Effector memory CD8-positive, alpha-beta T cell (primary cell): ENCODE results near the gene DYSF.
A peak's percentile ranks its signal among the peaks of the same experiment; 100 is the strongest.

Experiments used
- ATAC-seq: fragments of 150-1000 bp; cut with Tn5 transposase; replicated peaks from 2 replicates; pipeline ENCODE4 v1.10.0; 2021; ENCODE audit warnings: mild to moderate bottlenecking, moderate library complexity
- DNase-seq, 3 experiments: peaks; one replicate each; pipeline ENCODE4 v3.0.0; 2021
- H3K27ac Mint-ChIP-seq, 2 donors: one replicate each; pipeline ENCODE4 v1.8.0; 2022; ENCODE audit warnings: mild to moderate bottlenecking in 2 of 2, mixed read lengths in 2 of 2, moderate library complexity in 2 of 2
- H3K27me3 Mint-ChIP-seq, 2 donors: one replicate each; pipeline ENCODE4 v1.8.0; 2022; ENCODE audit warnings: mixed read lengths in 2 of 2
- H3K36me3 Mint-ChIP-seq: one replicate; pipeline ENCODE4 v1.8.0; 2022; ENCODE audit warnings: mild to moderate bottlenecking, moderate library complexity, mixed read lengths; ENCODE audit not compliant: insufficient read depth
- H3K4me1 Mint-ChIP-seq, 2 donors: one replicate each; pipeline ENCODE4 v1.8.0; 2022; ENCODE audit warnings: low read depth in 2 of 2, mixed read lengths in 2 of 2
- H3K4me3 Mint-ChIP-seq, 2 donors: one replicate each; pipeline ENCODE4 v1.8.0; 2022; ENCODE audit warnings: mild to moderate bottlenecking in 2 of 2, mixed read lengths in 2 of 2, moderate library complexity in 2 of 2
- H3K9me3 Mint-ChIP-seq, 2 donors: one replicate each; pipeline ENCODE4 v1.8.0; 2022; ENCODE audit warnings: mixed read lengths in 2 of 2

Gene DYSF

DNA sequence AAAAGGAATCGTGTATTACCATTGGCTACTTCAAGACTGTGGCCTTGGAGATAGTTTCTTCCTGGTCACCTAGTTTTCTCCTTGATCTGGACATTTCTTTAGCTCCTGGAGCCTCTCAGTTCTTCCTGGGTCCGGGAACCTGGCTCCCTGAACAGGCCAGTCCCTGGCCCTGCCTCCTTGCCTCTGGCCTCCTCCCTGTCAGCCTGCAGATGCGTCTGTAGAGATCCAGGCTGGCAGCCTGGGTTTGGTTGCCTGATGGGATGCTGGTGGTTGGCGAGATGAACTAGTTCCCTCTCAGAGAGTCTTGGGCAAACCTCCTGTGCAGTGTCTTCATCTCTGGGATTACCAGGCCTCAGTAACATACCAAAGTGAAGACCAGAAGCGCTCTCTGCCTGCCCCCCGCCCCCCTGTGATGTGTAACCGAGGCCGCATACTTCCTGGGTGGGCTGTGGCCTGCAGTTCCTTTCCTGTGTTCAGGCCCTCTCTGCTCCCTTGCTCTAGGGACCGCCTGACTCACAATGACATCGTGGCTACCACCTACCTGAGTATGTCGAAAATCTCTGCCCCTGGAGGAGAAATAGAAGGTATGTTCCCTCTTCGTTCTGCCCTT, 85.4 kb downstream of the DYSF start:
- Mint-ChIP-seq H3K36me3 (no peaks in the 10 kb centered on the region), H3K9me3 (no peaks in the 10 kb centered on the region), H3K27me3 (peaks cover 12 to 31% of the 10 kb centered on the region in 2 donors), H3K4me3 (peak overlapping the region; percentile 27 to 55), H3K27ac (peak overlapping the region; percentile 11 to 87), H3K4me1 (peaks cover 5 to 7% of the 10 kb centered on the region in 2 donors)
- ATAC-seq (peak; percentile 77), DNase-seq (no peak)

DNA sequence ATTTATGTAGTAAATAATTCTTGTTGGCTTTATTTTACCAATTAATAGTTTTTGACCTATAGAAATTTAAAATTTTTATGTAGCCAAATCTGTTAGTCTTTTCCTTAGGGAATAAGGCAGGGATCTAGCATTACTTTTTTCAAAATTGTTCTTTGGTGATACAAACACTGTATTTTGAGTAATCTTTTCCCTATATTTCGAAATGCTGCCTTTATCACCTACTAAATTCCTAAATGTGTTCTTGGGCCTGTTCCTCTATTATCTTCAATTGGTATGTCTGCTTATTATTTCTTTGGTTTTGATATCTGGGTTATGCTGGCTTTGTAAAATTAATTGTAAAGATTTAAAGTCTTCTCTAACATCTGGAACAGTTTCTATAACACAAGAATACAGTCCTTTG, 87.5 kb downstream of the DYSF start:
- DNase-seq (no peak), ATAC-seq (no peak)
- no peaks in the 10 kb centered on the region for H3K36me3 Mint-ChIP-seq
- peaks cover 22 to 28% of the 10 kb centered on the region in 2 donors for H3K27me3 Mint-ChIP-seq
- H3K27ac Mint-ChIP-seq, result no peak overlapping the region
- no peaks in the 10 kb centered on the region for H3K9me3 Mint-ChIP-seq
- H3K4me3 Mint-ChIP-seq, result no peak overlapping the region
- H3K4me1 Mint-ChIP-seq, result peaks cover 9 to 14% of the 10 kb centered on the region in 2 donors

DNA sequence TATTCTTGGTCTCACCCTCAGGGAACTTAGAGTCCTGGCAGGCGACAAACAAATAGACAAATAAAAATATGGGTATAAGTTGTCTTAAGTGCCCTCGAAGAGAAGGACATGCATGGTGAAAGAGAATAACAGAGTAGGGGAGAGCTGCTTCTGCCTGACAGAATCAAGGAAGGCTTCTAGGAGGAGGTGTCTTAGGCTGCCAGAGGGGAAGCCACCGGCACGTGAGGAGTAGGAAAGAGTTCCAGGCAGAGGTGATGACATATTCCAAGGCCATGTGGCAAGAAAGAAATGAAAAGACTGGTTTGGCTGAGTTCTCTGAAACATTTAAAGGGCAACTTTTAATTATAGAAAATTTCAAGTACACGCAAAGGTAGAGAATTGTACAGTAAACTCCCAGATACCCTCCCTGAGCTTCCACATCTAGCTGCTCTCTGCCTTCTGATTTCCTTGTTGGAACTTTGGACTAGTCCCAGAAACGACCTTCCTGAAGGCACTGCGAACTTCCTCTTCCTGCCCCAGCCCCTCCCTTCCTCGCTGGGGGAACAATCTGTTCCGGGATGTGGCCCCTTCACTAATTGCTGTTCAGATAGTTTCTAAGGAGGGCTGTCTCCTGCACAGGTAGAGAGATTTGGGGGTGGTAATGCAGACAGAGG, 91.7 kb downstream of the DYSF start:
- peaks cover 30 to 45% of the 10 kb centered on the region in 2 donors for H3K27me3 Mint-ChIP-seq
- DNase-seq (no peak), ATAC-seq (no peak)
- peaks cover 4 to 12% of the 10 kb centered on the region in 2 donors for H3K4me1 Mint-ChIP-seq
- no peaks in the 10 kb centered on the region for H3K9me3 Mint-ChIP-seq
- H3K27ac Mint-ChIP-seq, result no peak overlapping the region
- no peaks in the 10 kb centered on the region for H3K36me3 Mint-ChIP-seq
- peak overlapping the region; percentile 57 to 77 for H3K4me3 Mint-ChIP-seq

DNA sequence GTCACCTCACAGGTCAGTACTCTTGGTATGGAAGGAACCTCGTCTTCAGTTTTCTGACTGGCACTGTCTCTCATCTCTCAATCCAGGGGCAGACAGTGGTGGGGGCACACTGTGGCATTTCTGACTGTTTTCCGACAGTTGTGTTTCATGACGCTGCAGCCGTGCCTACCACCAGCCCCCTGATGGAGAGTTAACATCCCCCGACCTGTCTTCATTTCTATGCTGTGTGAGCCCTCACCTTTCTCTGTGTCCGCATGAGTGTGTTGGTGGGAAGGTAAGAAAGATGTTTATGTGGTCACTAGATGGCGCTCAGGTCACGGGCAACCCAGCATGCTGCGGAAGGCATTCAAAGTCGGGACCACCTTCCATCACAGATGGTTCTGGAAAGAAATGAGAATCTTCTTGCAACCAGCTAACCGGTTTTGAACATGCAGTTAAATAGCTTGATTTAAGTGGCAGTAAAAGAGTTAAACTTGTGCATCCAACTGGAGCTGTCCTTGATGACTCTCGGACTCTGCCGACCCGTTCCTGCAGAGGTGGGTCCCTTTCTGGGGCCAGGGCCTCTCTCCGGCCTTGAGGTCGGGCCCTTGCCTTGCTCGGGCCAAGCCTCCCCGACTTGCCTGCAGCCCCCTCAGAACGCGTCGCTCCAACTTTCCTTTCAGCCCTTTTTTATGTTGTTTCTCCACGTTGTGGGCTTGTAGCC, 92.4 kb downstream of the DYSF start:
- ATAC-seq (peak; percentile 55), DNase-seq (peak; percentile 12 to 31 (median 25))
- peaks cover 4 to 12% of the 10 kb centered on the region in 2 donors for H3K4me1 Mint-ChIP-seq
- H3K9me3 Mint-ChIP-seq, result no peaks in the 10 kb centered on the region
- peaks cover 30 to 45% of the 10 kb centered on the region in 2 donors for H3K27me3 Mint-ChIP-seq
- no peak overlapping the region for H3K27ac Mint-ChIP-seq
- H3K36me3 Mint-ChIP-seq, result no peaks in the 10 kb centered on the region
- H3K4me3 Mint-ChIP-seq, result peak overlapping the region; percentile 57 to 77

DNA sequence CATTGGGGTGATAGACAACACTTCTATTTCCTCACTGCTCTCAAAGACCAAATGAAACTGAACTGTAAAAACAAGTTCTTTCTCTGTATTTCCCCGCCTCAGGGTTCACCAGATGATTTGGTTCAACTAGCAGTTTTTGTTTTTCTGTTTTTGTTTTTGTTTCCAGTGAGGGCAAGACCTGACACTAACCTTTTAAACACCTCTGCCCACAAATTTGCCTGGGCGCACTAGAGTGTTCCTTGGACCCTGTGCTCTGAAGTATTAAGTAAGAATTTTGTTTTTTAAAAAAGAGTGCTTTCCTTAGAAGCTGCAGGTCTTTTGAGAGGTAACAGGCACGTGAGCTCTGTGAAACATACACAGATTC, 92.9 kb downstream of the DYSF start:
- DNase-seq (no peak), ATAC-seq (no peak)
- peaks cover 4 to 12% of the 10 kb centered on the region in 2 donors for H3K4me1 Mint-ChIP-seq
- H3K27ac Mint-ChIP-seq, result no peak overlapping the region
- H3K9me3 Mint-ChIP-seq, result no peaks in the 10 kb centered on the region
- peaks cover 31 to 45% of the 10 kb centered on the region in 2 donors for H3K27me3 Mint-ChIP-seq
- no peak overlapping the region for H3K4me3 Mint-ChIP-seq
- no peaks in the 10 kb centered on the region for H3K36me3 Mint-ChIP-seq

DNA sequence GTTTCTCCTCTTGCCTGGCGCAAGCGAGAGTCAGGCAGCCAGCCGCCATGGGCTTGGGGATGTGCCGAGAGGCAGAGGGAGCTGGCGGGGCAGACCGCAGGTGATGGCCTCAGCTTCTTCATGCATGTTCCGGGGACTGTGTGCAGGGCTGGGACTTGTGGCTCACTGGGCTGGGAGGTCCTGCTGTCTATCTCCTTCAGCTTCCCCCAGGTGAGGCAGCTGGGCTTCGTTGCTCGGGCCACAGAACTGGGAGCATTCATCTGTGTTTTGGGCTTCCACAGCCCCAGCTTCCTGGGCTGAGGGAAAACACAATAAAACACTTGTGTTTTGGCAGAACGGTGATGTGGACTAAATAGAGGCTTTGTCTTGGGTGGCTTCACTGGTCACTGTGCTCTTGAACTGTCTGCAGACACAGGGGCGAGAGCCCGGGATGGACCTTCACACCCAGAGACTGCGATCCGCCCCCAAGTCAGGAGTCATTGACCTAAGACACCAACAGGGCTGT, 93.5 kb downstream of the DYSF start:
- Mint-ChIP-seq H3K27me3 (peaks cover 36 to 45% of the 10 kb centered on the region in 2 donors), H3K4me1 (peaks cover 4 to 12% of the 10 kb centered on the region in 2 donors), H3K27ac (no peak overlapping the region), H3K4me3 (no peak overlapping the region), H3K9me3 (no peaks in the 10 kb centered on the region), H3K36me3 (no peaks in the 10 kb centered on the region)
- ATAC-seq (no peak), DNase-seq (no peak)

DNA sequence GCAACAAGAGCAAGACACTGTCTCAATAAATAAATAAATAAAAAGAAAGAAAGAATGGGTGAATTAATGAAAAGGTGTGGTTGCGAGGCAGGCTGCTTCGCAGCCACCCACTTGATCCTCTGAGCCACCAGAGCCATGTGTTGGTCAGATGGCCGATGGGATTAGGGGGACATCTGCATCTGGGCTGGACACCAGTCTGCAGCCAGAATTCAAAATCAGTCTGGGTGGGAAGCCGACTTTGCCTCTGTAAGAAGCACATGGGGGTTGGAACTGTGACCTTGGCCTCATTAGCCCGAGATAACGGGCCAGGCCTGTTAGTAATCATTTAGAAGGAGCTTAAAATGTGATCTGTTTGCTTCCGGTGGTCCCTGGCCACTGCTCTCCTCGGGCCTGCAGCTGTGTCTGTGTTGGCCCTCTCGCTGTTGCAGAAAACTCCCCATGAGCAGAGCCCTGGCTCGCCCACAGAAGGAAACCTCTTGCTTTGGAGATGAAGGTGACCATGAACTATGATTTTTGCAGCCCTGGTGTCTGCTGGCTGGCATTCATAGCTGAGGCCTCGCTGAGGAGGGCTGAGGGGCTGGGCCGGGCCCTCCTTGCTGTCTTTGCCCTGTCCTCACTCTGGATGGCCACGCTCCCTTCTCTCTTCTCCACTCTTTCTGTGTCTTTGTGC, 94.4 kb downstream of the DYSF start:
- no peak for ATAC-seq
- peaks cover 36 to 45% of the 10 kb centered on the region in 2 donors for H3K27me3 Mint-ChIP-seq

DNA sequence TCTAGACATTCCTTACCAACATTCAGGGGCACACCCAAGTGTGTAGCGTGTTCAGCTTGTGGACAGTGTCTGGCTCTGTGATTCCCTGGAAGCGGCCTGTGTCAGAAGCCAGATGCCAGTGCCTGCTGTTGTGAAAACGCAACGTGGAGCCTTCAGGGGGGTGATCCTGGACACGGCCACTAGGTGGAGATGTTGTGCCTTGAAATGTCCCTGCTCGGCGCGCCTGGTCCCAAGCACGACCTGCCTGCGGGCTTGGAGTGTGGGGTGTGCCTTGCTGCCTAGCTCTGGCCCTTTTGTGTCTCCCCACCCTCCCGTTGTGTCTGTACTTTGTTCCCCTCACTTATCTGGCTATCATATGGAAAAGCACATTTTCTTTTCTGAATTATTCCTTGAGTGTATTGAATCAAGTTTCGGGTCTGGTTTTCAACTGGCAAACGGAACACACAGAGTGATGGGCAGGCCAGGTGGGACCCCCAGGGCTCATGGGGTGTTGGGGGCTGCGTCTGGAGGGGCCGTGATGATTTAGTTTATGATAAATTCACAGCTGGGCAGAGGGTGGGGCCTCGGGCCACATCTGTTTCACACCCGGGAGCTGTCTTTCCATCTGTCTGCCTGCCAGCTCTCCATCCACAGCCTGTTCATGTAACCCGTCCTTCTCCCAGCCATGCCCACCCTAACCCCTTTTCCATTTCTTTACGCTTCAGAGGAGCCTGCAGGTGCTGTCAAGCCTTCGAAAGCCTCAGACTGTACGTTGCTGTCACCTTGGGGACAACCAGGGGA, 95.5 kb downstream of the DYSF start:
- no peak overlapping the region for H3K27ac Mint-ChIP-seq
- peaks cover 35 to 45% of the 10 kb centered on the region in 2 donors for H3K27me3 Mint-ChIP-seq
- H3K36me3 Mint-ChIP-seq, result no peaks in the 10 kb centered on the region
- peaks cover 4 to 12% of the 10 kb centered on the region in 2 donors for H3K4me1 Mint-ChIP-seq
- DNase-seq, result peak; percentile 55 to 66 (median 55)
- ATAC-seq, result peak; percentile 66
- no peak overlapping the region for H3K4me3 Mint-ChIP-seq
- H3K9me3 Mint-ChIP-seq, result no peaks in the 10 kb centered on the region

More for the DNA sequence above, 94.4 kb downstream of the DYSF start:
- no peaks in the 10 kb centered on the region for H3K36me3 Mint-ChIP-seq
- no peak overlapping the region for H3K27ac Mint-ChIP-seq
- no peak for DNase-seq
- H3K4me1 Mint-ChIP-seq, result peaks cover 4 to 12% of the 10 kb centered on the region in 2 donors
- no peak overlapping the region for H3K4me3 Mint-ChIP-seq
- no peaks in the 10 kb centered on the region for H3K9me3 Mint-ChIP-seq

DNA sequence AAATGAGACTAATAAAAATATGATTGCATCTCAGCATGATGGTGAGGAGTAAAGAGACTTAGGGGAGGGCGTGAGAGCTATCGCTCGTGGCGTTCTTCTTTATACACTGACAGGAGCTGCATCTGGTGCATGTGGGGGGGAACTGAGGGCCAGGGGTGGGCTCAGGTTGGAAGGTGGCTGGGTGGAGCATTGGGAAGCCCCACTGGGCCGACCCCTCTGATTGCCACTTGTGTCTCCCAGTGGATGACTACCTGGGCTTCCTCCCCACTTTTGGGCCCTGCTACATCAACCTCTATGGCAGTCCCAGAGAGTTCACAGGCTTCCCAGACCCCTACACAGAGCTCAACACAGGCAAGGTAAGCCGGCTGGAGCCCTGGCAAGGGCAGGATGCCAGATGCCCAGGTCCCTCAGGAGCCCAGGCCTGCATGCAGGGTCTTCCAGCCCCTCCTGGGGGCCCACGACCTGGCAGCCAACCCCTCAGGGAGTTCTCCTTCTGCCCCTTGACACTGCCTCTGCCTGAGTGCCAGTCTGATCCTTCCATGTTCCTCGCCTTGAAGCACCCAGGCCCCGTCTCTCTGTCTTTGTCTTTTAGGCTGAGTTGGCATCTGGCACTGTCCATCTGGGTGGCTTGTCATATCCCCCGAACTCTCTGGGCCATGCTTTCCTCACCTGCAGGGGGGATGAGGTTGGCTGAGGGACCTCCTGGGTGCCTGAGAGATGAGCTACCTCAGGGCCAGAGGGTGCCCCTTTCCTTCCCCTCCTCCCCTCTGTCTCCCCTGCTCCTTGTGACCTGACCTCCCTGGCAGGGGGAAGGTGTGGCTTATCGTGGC, 97.7 kb downstream of the DYSF start:
- no peaks in the 10 kb centered on the region for H3K36me3 Mint-ChIP-seq
- peaks cover 16 to 40% of the 10 kb centered on the region in 2 donors for H3K27me3 Mint-ChIP-seq
- H3K4me3 Mint-ChIP-seq, result no peak overlapping the region
- no peak for ATAC-seq
- H3K9me3 Mint-ChIP-seq, result no peaks in the 10 kb centered on the region
- H3K4me1 Mint-ChIP-seq, result peaks cover 0 to 8% of the 10 kb centered on the region in 2 donors
- DNase-seq, result no peak
- H3K27ac Mint-ChIP-seq, result no peak overlapping the region

DNA sequence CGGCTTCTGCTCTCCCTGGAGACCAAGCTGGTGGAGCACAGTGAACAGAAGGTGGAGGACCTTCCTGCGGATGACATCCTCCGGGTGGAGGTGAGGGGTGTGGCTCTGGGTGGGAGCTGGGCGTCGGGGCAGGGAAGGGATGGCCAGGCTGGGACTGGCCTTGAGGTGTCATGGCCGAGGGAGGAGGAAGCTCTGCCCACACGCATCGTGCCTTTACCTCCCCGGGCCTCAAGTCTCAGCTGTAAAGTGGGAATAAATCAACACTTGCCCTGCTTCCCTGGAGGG, 98.2 kb downstream of the DYSF start:
- DNase-seq, result no peak
- H3K27ac Mint-ChIP-seq, result no peak overlapping the region
- H3K4me1 Mint-ChIP-seq, result peaks cover 0 to 8% of the 10 kb centered on the region in 2 donors
- no peaks in the 10 kb centered on the region for H3K9me3 Mint-ChIP-seq
- no peak overlapping the region for H3K4me3 Mint-ChIP-seq
- H3K36me3 Mint-ChIP-seq, result no peaks in the 10 kb centered on the region
- H3K27me3 Mint-ChIP-seq, result peaks cover 12 to 38% of the 10 kb centered on the region in 2 donors
- no peak for ATAC-seq

DNA sequence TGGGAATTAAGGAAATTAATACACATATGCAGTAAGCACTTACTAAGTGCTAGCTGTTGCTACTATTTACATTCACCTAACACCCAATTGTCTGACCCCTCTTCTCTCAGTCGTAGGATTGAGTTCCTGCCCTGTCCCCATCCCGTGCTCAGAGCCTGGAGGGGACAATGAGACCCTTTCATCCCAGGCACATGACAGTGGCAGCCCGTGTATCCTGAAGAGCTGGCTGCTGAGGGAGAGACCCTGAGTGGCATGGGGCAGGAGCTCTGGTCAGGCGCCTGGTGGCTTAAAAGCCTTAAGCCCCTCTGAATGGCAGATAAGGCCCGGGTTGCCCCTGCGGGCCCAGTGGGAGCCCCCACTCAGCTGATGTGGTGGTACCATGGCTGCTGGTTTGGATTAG, 99.0 kb downstream of the DYSF start:
- Mint-ChIP-seq H3K9me3 (no peaks in the 10 kb centered on the region), H3K4me3 (no peak overlapping the region)
- no peak for ATAC-seq

DNA sequence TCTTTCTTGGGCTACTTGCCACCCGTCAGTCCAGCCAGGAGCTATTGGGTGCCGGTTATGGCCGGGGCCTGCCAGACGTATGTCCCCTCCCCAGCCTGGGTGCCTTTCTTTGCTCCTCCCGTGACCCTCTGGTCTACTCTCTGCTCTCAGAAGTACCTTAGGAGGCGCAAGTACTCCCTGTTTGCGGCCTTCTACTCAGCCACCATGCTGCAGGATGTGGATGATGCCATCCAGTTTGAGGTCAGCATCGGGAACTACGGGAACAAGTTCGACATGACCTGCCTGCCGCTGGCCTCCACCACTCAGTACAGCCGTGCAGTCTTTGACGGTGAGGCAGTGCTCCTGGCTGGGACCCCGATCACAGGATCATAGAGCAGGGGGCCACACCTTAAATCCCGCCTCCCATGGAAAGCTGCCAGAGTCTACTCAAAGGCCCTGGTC, 99.5 kb downstream of the DYSF start:
- Mint-ChIP-seq H3K9me3 (no peaks in the 10 kb centered on the region), H3K4me3 (no peak overlapping the region), H3K4me1 (peaks cover 0 to 8% of the 10 kb centered on the region in 2 donors), H3K27ac (no peak overlapping the region), H3K36me3 (no peaks in the 10 kb centered on the region), H3K27me3 (peaks cover 11 to 25% of the 10 kb centered on the region in 2 donors)
- ATAC-seq, result no peak
- no peak for DNase-seq

More for the DNA sequence above, 99.0 kb downstream of the DYSF start:
- H3K36me3 Mint-ChIP-seq, result no peaks in the 10 kb centered on the region
- peaks cover 11 to 31% of the 10 kb centered on the region in 2 donors for H3K27me3 Mint-ChIP-seq
- DNase-seq, result no peak
- peaks cover 0 to 8% of the 10 kb centered on the region in 2 donors for H3K4me1 Mint-ChIP-seq
- no peak overlapping the region for H3K27ac Mint-ChIP-seq
